WTC11 (cell line): ENCODE data around the gene SLC4A8. TPM values are rescaled to one million over a fixed set of nuclear protein-coding genes. Genes with fewer than 3 reads are reported as not detected.

Experiments used
- ATAC-seq: fragments of 200-7000 bp; cut with Tn5 transposase; 2 replicates; pipeline ENCODE4 v1.10.0; 2021; ENCODE audit warnings: mild to moderate bottlenecking, moderate library complexity
- CTCF ChIA-PET: fragments of 300-600 bp; sonication (Branson Sonifier 250); formaldehyde crosslinking; loops from one replicate; lab custom pipeline; 2021; ENCODE audit warnings: antibody characterized with exemption; lab: Charles Lee
- POLR2A ChIA-PET: fragments of 350-600 bp; sonication (Branson Sonifier 250); formaldehyde crosslinking; loops from one replicate; lab custom pipeline; 2021; ENCODE audit warnings: antibody characterized with exemption; lab: Charles Lee
- DNase-seq: peaks from one replicate; pipeline ENCODE4 v3.0.0; 2021; ENCODE audit warnings: low spot score
- H3K27ac Mint-ChIP-seq: 2 replicates; pipeline ENCODE4 v1.8.0; 2021; ENCODE audit warnings: mixed read lengths
- H3K27me3 Mint-ChIP-seq: 2 replicates; pipeline ENCODE4 v1.8.0; 2021; ENCODE audit warnings: low read depth, mild to moderate bottlenecking, moderate library complexity, mixed read lengths
- H3K36me3 Mint-ChIP-seq: 2 replicates; pipeline ENCODE4 v1.8.0; 2021; ENCODE audit warnings: mixed read lengths
- H3K4me1 Mint-ChIP-seq: 2 replicates; pipeline ENCODE4 v1.8.0; 2022; ENCODE audit warnings: mixed read lengths
- H3K4me3 Mint-ChIP-seq: 2 replicates; pipeline ENCODE4 v1.8.0; 2021; ENCODE audit warnings: mild to moderate bottlenecking, moderate library complexity, mixed read lengths
- H3K9me3 Mint-ChIP-seq: 2 replicates; pipeline ENCODE4 v1.8.0; 2021; ENCODE audit warnings: mixed read lengths
- ETV6 ChIP-seq: sonication (generic); formaldehyde crosslinking; IDR thresholded peaks from 2 replicates; pipeline ENCODE4 v1.8.1; 2022; ENCODE audit warnings: mild to moderate bottlenecking, missing genetic modification reagents
- FOXP1 ChIP-seq: sonication (generic); formaldehyde crosslinking; IDR thresholded peaks from 2 replicates; pipeline ENCODE4 v1.8.0; 2022; ENCODE audit warnings: missing genetic modification reagents, mild to moderate bottlenecking, moderate library complexity, borderline replicate concordance
- GRHL2 ChIP-seq: fragments of 250-450 bp; sonication (Bioruptor Pico); IDR thresholded peaks from 2 replicates; pipeline ENCODE4 v1.8.0; 2022; ENCODE audit warnings: mild to moderate bottlenecking, moderate library complexity; ENCODE audit not compliant: insufficient replicate concordance, severe bottlenecking
- GTF2I ChIP-seq: fragments of 250-450 bp; sonication (Bioruptor Pico); conservative IDR thresholded peaks from 2 replicates; pipeline ENCODE4 v1.4.0; 2021; ENCODE audit warnings: mild to moderate bottlenecking
- HMGA2 ChIP-seq: fragments of 250-450 bp; sonication (Bioruptor Pico); IDR thresholded peaks from 2 replicates; pipeline ENCODE4 v1.4.0; 2021; ENCODE audit warnings: mild to moderate bottlenecking, moderate library complexity
- KAT7 ChIP-seq: sonication (generic); formaldehyde crosslinking; IDR thresholded peaks from 2 replicates; pipeline ENCODE4 v1.8.1; 2023; ENCODE audit warnings: missing genetic modification reagents, mild to moderate bottlenecking, borderline replicate concordance
- NR1H2 ChIP-seq: sonication (generic); formaldehyde crosslinking; IDR thresholded peaks from 2 replicates; pipeline ENCODE4 v1.9.0; 2021; ENCODE audit warnings: mild to moderate bottlenecking, moderate library complexity, missing genetic modification reagents
- PRRX2 ChIP-seq: fragments of 250-450 bp; sonication (Bioruptor Pico); IDR thresholded peaks from 2 replicates; pipeline ENCODE4 v1.8.0; 2021; ENCODE audit warnings: mild to moderate bottlenecking
- TCF7 ChIP-seq: sonication (generic); formaldehyde crosslinking; IDR thresholded peaks from 2 replicates; pipeline ENCODE4 v1.8.0; 2022; ENCODE audit warnings: mild to moderate bottlenecking, low read depth, missing genetic modification reagents, moderate library complexity
- ZNF232 ChIP-seq: sonication (generic); formaldehyde crosslinking; IDR thresholded peaks from 2 replicates; pipeline ENCODE4 v1.8.0; 2022; ENCODE audit warnings: mild to moderate bottlenecking, missing genetic modification reagents
- ZNF263 ChIP-seq: sonication (generic); formaldehyde crosslinking; IDR thresholded peaks from 2 replicates; pipeline ENCODE4 v1.8.1; 2022; ENCODE audit warnings: low read depth, mild to moderate bottlenecking, moderate library complexity, missing genetic modification reagents
- total RNA-seq: library from RNA; stranded (reverse); gene quantifications from 3 replicates; pipeline ENCODE4 v1.2.3, GENCODE V29; 2021
- TF ChIP-seq, protein P1 (sequence below): sonication (generic); formaldehyde crosslinking; IDR thresholded peaks from 2 replicates; pipeline ENCODE4 v1.8.1; 2023; ENCODE audit warnings: mild to moderate bottlenecking, missing genetic modification reagents, moderate library complexity
- TF ChIP-seq, protein P2 (sequence below): sonication (generic); formaldehyde crosslinking; IDR thresholded peaks from 2 replicates; pipeline ENCODE4 v1.8.0; 2023; ENCODE audit warnings: missing genetic modification reagents
- TF ChIP-seq, protein P3 (sequence below): sonication (generic); formaldehyde crosslinking; IDR thresholded peaks from 2 replicates; pipeline ENCODE4 v1.8.1; 2022; ENCODE audit warnings: missing genetic modification reagents, borderline replicate concordance
- TF ChIP-seq, protein P4 (sequence below): sonication (generic); formaldehyde crosslinking; IDR thresholded peaks from 2 replicates; pipeline ENCODE4 v1.8.1; 2022; ENCODE audit warnings: low read depth, mild to moderate bottlenecking, moderate library complexity, missing genetic modification reagents, borderline replicate concordance
- TF ChIP-seq, protein P5 (sequence below): sonication (generic); formaldehyde crosslinking; IDR thresholded peaks from 2 replicates; pipeline ENCODE4 v1.8.0; 2022; ENCODE audit warnings: mild to moderate bottlenecking, missing genetic modification reagents

Gene SLC4A8
- total RNA-seq, 1 experiment from 2014 or later, result 16.9 TPM

DNA sequence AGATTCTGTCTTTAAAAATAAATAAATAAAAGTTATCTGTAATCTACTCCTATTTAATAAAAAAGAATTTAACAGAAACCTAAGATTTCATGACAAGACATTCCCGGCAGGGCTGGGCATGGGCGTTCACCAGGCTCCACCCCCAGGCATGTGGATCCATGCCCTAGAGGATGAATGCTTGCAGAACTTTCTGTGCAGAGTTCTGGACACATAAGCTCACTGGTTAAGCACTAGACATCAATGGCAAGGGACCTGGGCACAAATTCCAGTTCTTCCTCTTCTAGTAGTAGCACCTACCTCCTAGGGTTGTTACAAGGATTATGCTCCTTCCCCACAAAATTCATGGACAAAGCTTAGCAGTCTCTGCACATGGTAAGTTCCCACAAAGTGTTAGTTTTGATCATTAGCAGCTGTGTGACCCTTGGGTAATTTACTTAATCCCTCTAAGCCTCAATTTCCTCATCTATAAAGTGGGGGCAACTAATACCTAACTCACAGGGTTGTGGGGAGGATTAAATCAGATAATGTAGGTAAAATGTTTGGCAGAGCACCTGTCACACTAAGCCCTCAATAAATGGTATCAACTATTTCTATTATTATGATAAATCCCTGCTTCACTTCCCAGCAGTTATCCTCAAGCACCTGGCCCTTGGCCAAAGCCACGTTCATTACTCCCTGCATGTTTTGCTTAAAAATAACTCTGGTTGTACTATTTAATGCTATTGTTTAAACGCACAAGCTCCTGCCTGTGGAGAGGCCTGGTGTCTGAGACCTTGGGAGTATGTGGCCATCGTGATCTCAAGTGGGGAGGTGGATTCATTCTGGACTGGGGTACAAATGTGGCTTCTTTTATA, 43.2 kb upstream of the SLC4A8 start:
- CTCF ChIA-PET, result interaction anchor here (1.0 kb wide), 1 partner anchor 43 kb away, joined by 3 read pairs; the partner anchor contains the start of gene SLC4A8
- TF ChIP-seq, protein P1, sequence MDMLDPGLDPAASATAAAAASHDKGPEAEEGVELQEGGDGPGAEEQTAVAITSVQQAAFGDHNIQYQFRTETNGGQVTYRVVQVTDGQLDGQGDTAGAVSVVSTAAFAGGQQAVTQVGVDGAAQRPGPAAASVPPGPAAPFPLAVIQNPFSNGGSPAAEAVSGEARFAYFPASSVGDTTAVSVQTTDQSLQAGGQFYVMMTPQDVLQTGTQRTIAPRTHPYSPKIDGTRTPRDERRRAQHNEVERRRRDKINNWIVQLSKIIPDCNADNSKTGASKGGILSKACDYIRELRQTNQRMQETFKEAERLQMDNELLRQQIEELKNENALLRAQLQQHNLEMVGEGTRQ (CRISPR knock-in tag), result no peak
- TF ChIP-seq GTF2I (CRISPR knock-in tag), result 0 out of 2 replicates have a peak, but pooled peaks have one; percentile 28
- POLR2A ChIA-PET, result no interaction called here
- DNase-seq (no peak), ATAC-seq (no peak)
- Mint-ChIP-seq H3K27me3 (no peaks in the 10 kb centered on the region), H3K4me1 (peaks cover 35% of the 10 kb centered on the region), H3K27ac (peak overlapping the region; percentile 7; the same call in 1 of the 2 replicates), H3K36me3 (peaks cover 10% of the 10 kb centered on the region), H3K4me3 (no peak overlapping the region), H3K9me3 (no peaks in the 10 kb centered on the region)

DNA sequence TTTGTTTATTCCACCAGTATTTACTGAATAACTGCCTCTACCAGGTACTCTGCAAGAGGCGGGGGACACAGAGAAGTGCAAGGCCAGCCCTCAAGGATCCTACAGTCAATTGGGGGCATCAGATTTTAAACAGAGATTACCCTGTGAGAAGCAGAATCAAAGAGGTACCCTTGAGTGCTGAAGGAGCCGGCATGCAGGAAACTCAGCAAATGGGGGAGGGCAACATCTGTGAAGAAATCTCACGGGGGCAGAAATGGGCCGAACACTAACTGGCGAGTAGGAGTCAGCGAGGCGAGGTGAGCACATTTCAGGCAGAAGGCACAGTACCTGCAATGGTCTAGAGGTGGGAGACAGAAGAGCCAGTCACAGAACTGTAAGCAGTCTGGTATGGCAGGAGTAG, 42.5 kb upstream of the SLC4A8 start:
- Mint-ChIP-seq H3K36me3 (peaks cover 10% of the 10 kb centered on the region), H3K27ac (peak overlapping the region; percentile 16), H3K9me3 (no peaks in the 10 kb centered on the region), H3K4me1 (peaks cover 40% of the 10 kb centered on the region)
- ChIA-PET POLR2A (no interaction called here), CTCF (no interaction called here)
- ATAC-seq, result no peak; the same call in 1 of the 2 replicates
- no peak for DNase-seq
- TF ChIP-seq ZNF232, result no peak
- no peak for TF ChIP-seq HMGA2 (CRISPR knock-in tag)
- TF ChIP-seq, protein P2, sequence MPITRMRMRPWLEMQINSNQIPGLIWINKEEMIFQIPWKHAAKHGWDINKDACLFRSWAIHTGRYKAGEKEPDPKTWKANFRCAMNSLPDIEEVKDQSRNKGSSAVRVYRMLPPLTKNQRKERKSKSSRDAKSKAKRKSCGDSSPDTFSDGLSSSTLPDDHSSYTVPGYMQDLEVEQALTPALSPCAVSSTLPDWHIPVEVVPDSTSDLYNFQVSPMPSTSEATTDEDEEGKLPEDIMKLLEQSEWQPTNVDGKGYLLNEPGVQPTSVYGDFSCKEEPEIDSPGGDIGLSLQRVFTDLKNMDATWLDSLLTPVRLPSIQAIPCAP (CRISPR knock-in tag), result no peak
- no peak for TF ChIP-seq ETV6 (CRISPR knock-in tag)
- no peak for TF ChIP-seq FOXP1 (CRISPR knock-in tag)
- TF ChIP-seq, protein P3, sequence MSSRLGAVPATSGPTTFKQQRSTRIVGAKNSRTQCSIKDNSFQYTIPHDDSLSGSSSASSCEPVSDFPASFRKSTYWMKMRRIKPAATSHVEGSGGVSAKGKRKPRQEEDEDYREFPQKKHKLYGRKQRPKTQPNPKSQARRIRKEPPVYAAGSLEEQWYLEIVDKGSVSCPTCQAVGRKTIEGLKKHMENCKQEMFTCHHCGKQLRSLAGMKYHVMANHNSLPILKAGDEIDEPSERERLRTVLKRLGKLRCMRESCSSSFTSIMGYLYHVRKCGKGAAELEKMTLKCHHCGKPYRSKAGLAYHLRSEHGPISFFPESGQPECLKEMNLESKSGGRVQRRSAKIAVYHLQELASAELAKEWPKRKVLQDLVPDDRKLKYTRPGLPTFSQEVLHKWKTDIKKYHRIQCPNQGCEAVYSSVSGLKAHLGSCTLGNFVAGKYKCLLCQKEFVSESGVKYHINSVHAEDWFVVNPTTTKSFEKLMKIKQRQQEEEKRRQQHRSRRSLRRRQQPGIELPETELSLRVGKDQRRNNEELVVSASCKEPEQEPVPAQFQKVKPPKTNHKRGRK (CRISPR knock-in tag), result no peak
- no peak for TF ChIP-seq TCF7 (CRISPR knock-in tag)
- no peak for TF ChIP-seq ZNF263
- TF ChIP-seq KAT7, result no peak
- TF ChIP-seq, protein P4, sequence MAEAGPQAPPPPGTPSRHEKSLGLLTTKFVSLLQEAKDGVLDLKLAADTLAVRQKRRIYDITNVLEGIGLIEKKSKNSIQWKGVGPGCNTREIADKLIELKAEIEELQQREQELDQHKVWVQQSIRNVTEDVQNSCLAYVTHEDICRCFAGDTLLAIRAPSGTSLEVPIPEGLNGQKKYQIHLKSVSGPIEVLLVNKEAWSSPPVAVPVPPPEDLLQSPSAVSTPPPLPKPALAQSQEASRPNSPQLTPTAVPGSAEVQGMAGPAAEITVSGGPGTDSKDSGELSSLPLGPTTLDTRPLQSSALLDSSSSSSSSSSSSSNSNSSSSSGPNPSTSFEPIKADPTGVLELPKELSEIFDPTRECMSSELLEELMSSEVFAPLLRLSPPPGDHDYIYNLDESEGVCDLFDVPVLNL (CRISPR knock-in tag), result no peak
- TF ChIP-seq GTF2I (CRISPR knock-in tag), result no peak
- no peak for TF ChIP-seq PRRX2 (CRISPR knock-in tag)
- no peak for TF ChIP-seq NR1H2 (CRISPR knock-in tag)
- no peak for TF ChIP-seq GRHL2 (CRISPR knock-in tag)
- TF ChIP-seq, protein P5, sequence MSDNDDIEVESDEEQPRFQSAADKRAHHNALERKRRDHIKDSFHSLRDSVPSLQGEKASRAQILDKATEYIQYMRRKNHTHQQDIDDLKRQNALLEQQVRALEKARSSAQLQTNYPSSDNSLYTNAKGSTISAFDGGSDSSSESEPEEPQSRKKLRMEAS (CRISPR knock-in tag), result no peak
- TF ChIP-seq, all 79 proteins: peak for 0
- no peaks in the 10 kb centered on the region for H3K27me3 Mint-ChIP-seq
- no peak overlapping the region for H3K4me3 Mint-ChIP-seq
